GM12878 (cell line): ENCODE data around the gene LRP3. TPM values are rescaled to one million over a fixed set of nuclear protein-coding genes. Genes with fewer than 3 reads are reported as not detected.
"Not testable (repeated sequence)": the region's sequence is repeated elsewhere in the genome, so short reads cannot be mapped to it uniquely, and the experiment has no call there.

Experiments used
- ATAC-seq: fragments of 200-7000 bp; cut with Tn5 transposase; 3 replicates; pipeline ENCODE4 v1.9.1; 2020; ENCODE audit warnings: mild to moderate bottlenecking, moderate library complexity
- BruUV-seq: library from RNA; stranded (reverse); fragments of 400-500 nt; replicated peaks from 2 replicates; lab custom pipeline; 2021; lab: Mats Ljungman, UMichigan
- CTCF ChIA-PET: fragments of 300-600 bp; sonication (Branson Sonifier 250); formaldehyde crosslinking; extraction: SDS; loops from one replicate; lab custom pipeline; 2021; ENCODE audit warnings: inconsistent platforms; lab: Yijun Ruan, JAX
- POLR2A ChIA-PET: fragments of 350-600 bp; formaldehyde crosslinking; extraction: SDS; loops from one replicate; lab custom pipeline; 2021; ENCODE audit warnings: inconsistent platforms; lab: Charles Lee
- RAD21 ChIA-PET: fragments of 300-600 bp; sonication (Branson Sonifier 250); formaldehyde crosslinking; loops from one replicate; lab custom pipeline; 2023; ENCODE audit warnings: antibody characterized with exemption; ENCODE audit not compliant: unreplicated experiment; lab: Charles Lee
- SMC1A ChIA-PET: fragments of 300-600 bp; sonication (Branson Sonifier 250); formaldehyde crosslinking; loops from one replicate; lab custom pipeline; 2023; ENCODE audit not compliant: unreplicated experiment, uncharacterized antibody; lab: Charles Lee
- DNase-seq: peaks from one replicate; pipeline ENCODE4 v3.0.0-alpha.2; 2011; ENCODE audit warnings: low read depth, low spot score
- FAIRE-seq: peaks from 3 replicates; lab custom pipeline; 2011; peaks lifted over from hg19 to GRCh38; lab: Jason Lieb, UNC
- H2AFZ ChIP-seq: 2 replicates; pipeline ENCODE4 v1.6.0; 2011; ENCODE audit warnings: low read depth, low read length, control low read depth; ENCODE audit not compliant: control insufficient read depth
- H3K27ac ChIP-seq: 2 replicates; pipeline ENCODE4 v1.5.1; 2011; ENCODE audit warnings: control low read depth; ENCODE audit not compliant: control insufficient read depth, insufficient read depth
- H3K27me3 ChIP-seq, 2 experiments: replicated peaks in 1 of 2; 2 replicates each; pipeline versions ENCODE4 v1.6.0 to v1.6.1; 2011; ENCODE audit warnings: low read length in 1 of 2; ENCODE audit not compliant: control insufficient read depth in 2 of 2, insufficient read depth in 2 of 2
- H3K36me3 ChIP-seq, 2 experiments: 2 replicates each; pipeline ENCODE4 v1.5.1; 2011; ENCODE audit warnings: low read length in 1 of 2; ENCODE audit not compliant: control insufficient read depth in 2 of 2, insufficient read depth in 2 of 2
- H3K4me1 ChIP-seq: 2 replicates; pipeline ENCODE4 v1.6.1; 2011; ENCODE audit warnings: mild to moderate bottlenecking, low read length, moderate library complexity, mixed read lengths; ENCODE audit not compliant: control insufficient read depth, insufficient read depth
- H3K4me2 ChIP-seq: 2 replicates; pipeline ENCODE4 v1.6.0; 2011; ENCODE audit warnings: control low read depth; ENCODE audit not compliant: control insufficient read depth, insufficient read depth
- H3K4me3 ChIP-seq: fragments of 200-600 bp; sonication (generic); 2 replicates; pipeline ENCODE4 v1.5.1; 2016
- H3K79me2 ChIP-seq: 2 replicates; pipeline ENCODE4 v1.6.0; 2011; ENCODE audit warnings: low read length; ENCODE audit not compliant: control insufficient read depth, insufficient read depth
- H3K9ac ChIP-seq: 2 replicates; pipeline ENCODE4 v1.8.0; 2011; ENCODE audit warnings: low read length, control low read depth, mixed read lengths; ENCODE audit not compliant: control insufficient read depth, insufficient read depth
- H3K9me3 ChIP-seq: replicated peaks from 3 replicates; pipeline ENCODE4 v1.5.1; 2011; ENCODE audit warnings: mild to moderate bottlenecking, low read length; ENCODE audit not compliant: control insufficient read depth, insufficient read depth
- H4K20me1 ChIP-seq: 2 replicates; pipeline ENCODE4 v1.6.0; 2011; ENCODE audit not compliant: control insufficient read depth, insufficient read depth
- CBFB ChIP-seq: IDR thresholded peaks from 2 replicates; pipeline ENCODE4 v1.6.1; 2016; ENCODE audit warnings: antibody characterized with exemption, low read depth
- NR2C1 ChIP-seq: fragments of 450-650 bp; IDR thresholded peaks from 2 replicates; pipeline ENCODE4 v1.6.1; 2017; ENCODE audit warnings: antibody characterized with exemption, mild to moderate bottlenecking, moderate library complexity
- SMARCA5 ChIP-seq: fragments of 450-650 bp; IDR thresholded peaks from 2 replicates; pipeline ENCODE4 v1.6.1; 2017; ENCODE audit warnings: mild to moderate bottlenecking
- SUPT20H ChIP-seq: IDR thresholded peaks from 2 replicates; pipeline ENCODE4 v1.6.1; 2011; ENCODE audit warnings: low read depth, mild to moderate bottlenecking, low read length, moderate library complexity, borderline replicate concordance; ENCODE audit not compliant: control insufficient read depth
- ZNF384 ChIP-seq: IDR thresholded peaks from 2 replicates; pipeline ENCODE4 v1.6.1; 2012; ENCODE audit warnings: low read depth, mild to moderate bottlenecking, low read length, improper control_type of control experiment, borderline replicate concordance
- WGBS: methylation state at CpG from one replicate; pipeline ENCODE4 v1.1.6; 2016; ENCODE audit warnings: low lambda C conversion rate; ENCODE audit not compliant: insufficient replicate concordance, insufficient coverage; ENCODE audit errors: missing lambda C conversion rate; 5-methylcytosine and 5-hydroxymethylcytosine counted together
- in situ Hi-C: fragments of 300-500 bp; cut with MboI; formaldehyde crosslinking; loops from 9 replicates; pipeline ENCODE4 v1.14.3; 2018; ENCODE audit warnings: mixed read lengths
- intact Hi-C: fragments of 100-400 bp; cut with micrococcal nuclease; formaldehyde crosslinking; loops from one replicate; pipeline ENCODE4 v1.14.2; 2022; ENCODE audit not compliant: unreplicated experiment
- polyA plus RNA-seq, 11 experiments: library from polyadenylated mRNA; depleted of rRNA in 4 of 11; unstranded in 6 of 11; stranded (reverse) in 5 of 11; fragments of >200 nt; fragmentation: Nextera tagmentation in 4 of 11; fragmentation: Illumina TruSeq in 1 of 11; extraction: Ambion mirVana in 4 of 11; extraction: Trizol in 1 of 11; gene quantifications; 1 replicate in 1 of 11; 2 replicates in 10 of 11; pipeline versions ENCODE4 v1.2.1 to v1.2.3, GENCODE V29; 2011 to 2016; ENCODE audit warnings: inconsistent platforms in 2 of 11, missing spikeins in 2 of 11, low read depth in 1 of 11
- total RNA-seq, 4 experiments: library from RNA; depleted of rRNA in 3 of 4; stranded (reverse); fragments of >200 nt in 3 of 4; fragmentation: Illumina TruSeq in 1 of 4; extraction: Trizol in 1 of 4; gene quantifications; 2 replicates each; pipeline versions ENCODE4 v1.2.1 to v1.2.3, GENCODE V29; 2013 to 2021
- TF ChIP-seq, protein P1 (sequence below): fragments of 450-650 bp; IDR thresholded peaks from 2 replicates; pipeline ENCODE4 v1.6.1; 2017; ENCODE audit warnings: borderline replicate concordance

The LRP3 gene
- total and polyA plus RNA-seq, 10 of the 15 experiments (the other 5 are each of a cell fraction or from before 2014, with no cell fraction given) = 0.12 to 3.2 (median 0.64) TPM; not detected in 2

DNA sequence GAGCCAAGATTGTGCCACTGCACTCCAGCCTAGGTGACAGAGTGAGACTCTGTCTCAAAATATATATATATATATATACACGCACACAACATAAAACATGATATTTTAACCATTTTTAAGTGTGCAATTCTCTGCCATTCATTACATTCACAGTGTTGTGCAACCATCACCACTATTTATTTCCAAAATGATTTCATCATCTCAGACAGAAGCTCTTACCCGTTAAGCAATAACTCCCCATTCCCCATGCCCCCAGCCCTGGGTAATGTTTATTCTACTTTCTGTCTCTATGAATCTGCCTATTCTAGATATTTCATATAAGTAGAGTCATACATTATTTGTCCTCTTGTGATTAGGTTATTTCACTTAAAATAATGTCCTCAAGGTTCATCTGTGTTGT, 42.0 kb upstream of the LRP3 start (continued):
- TF ChIP-seq SUPT20H (no peak), NR2C1 (no peak), SMARCA5 (no peak), ZNF384 (no peak), CBFB (no peak)
- TF ChIP-seq, protein P1, sequence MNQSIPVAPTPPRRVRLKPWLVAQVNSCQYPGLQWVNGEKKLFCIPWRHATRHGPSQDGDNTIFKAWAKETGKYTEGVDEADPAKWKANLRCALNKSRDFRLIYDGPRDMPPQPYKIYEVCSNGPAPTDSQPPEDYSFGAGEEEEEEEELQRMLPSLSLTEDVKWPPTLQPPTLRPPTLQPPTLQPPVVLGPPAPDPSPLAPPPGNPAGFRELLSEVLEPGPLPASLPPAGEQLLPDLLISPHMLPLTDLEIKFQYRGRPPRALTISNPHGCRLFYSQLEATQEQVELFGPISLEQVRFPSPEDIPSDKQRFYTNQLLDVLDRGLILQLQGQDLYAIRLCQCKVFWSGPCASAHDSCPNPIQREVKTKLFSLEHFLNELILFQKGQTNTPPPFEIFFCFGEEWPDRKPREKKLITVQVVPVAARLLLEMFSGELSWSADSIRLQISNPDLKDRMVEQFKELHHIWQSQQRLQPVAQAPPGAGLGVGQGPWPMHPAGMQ = no peak
- TF ChIP-seq, all 136 proteins: peak for 0

DNA sequence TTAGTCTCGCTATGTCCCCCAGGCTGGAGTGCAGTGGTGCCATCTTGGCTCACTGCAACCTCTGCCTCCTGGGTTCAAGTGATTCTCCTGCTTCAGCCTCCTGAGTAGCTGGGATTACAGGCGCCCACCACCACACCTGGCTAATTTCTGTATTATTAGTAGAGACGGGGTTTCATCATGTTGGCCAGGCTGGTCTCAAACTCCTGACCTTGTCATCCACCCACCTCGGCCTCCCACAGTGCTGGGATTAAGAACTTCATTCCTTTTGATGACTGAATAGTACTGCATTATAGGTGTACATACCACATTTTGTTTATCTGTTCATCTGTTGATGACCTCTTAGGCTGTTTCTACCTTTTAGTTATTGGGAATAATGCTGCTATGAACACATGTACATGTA, 41.5 kb upstream of the LRP3 start:
- H3K4me1 ChIP-seq, FAIRE-seq, in situ Hi-C loops, H3K27ac ChIP-seq, H4K20me1 ChIP-seq, H3K79me2 ChIP-seq, POLR2A ChIA-PET, H3K36me3 ChIP-seq, H3K27me3 ChIP-seq, H3K9me3 ChIP-seq, DNase-seq, ATAC-seq, H3K9ac ChIP-seq, H3K4me3 ChIP-seq, RAD21 ChIA-PET, SMC1A ChIA-PET, H2AFZ ChIP-seq, intact Hi-C loops, BruUV-seq, H3K4me2 ChIP-seq: not testable (repeated sequence)
- 50% methylated on average over 4 of the region's 4 CpGs for WGBS
- CTCF ChIA-PET = interaction anchor here (0.6 to 2.6 kb wide), 3 partner anchors 24 to 347 kb away, joined by 3 to 11 read pairs (median 3); no protein-coding TSS in a partner anchor

GRCh38 chr19:33154313-33154712, 39.8 kb upstream of the LRP3 start:
- FAIRE-seq, intact Hi-C loops, ATAC-seq, H3K79me2 ChIP-seq, H3K9ac ChIP-seq, H3K4me2 ChIP-seq, H3K9me3 ChIP-seq, H3K4me1 ChIP-seq, H4K20me1 ChIP-seq, in situ Hi-C loops, DNase-seq, H3K27me3 ChIP-seq, RAD21 ChIA-PET, H3K4me3 ChIP-seq, BruUV-seq, H2AFZ ChIP-seq, H3K27ac ChIP-seq, H3K36me3 ChIP-seq, POLR2A ChIA-PET: not testable (repeated sequence)
- 53% methylated on average over 6 of the region's 6 CpGs for WGBS
- ChIA-PET SMC1A (interaction anchor here (1.0 kb wide), 1 partner anchor 30 kb away, joined by 3 read pairs; no protein-coding TSS in a partner anchor), CTCF (interaction anchor here (1.0 kb wide), 1 partner anchor 10 kb away, joined by 3 read pairs; no protein-coding TSS in a partner anchor)
